ENCODE measurements around the gene CTDNEP1. TPM values are rescaled to one million over a fixed set of nuclear protein-coding genes. Genes with fewer than 3 reads are reported as not detected.

CTDNEP1 gene
- total and polyA plus RNA-seq, 4 donors = 11.0 to 28.6 (median 18.6) TPM

- TF ChIP-seq GABPA (IDR thresholded peaks at IDR 0.05 in 1 of 2, conservative IDR thresholded peaks at IDR 0.05 in 1 of 2) (peak in 1 of 2 donors; percentile 15), HNF4G (IDR thresholded peaks at IDR 0.05) (no peak)
- peak; percentile 33 for DNase-seq (ENCODE audit: low spot score)
- H3K4me3 ChIP-seq (ENCODE audit: low read depth in 1 of 3, low read length in 3 of 3) = peak within 1 kb of the TSS; percentile 63 to 68 (median 65)
- WGBS = 13% methylated on average over 64 of the region's 64 CpGs
- H3K27me3 ChIP-seq (ENCODE audit: control insufficient read depth in 4 of 4, insufficient read depth in 4 of 4, low read length in 3 of 4) = no peaks in the 10 kb centered on the region
- peak within 1 kb of the TSS in 1 of 2 donors; percentile 46 for H3K9ac ChIP-seq (ENCODE audit: low read depth in 1 of 2, low read length in 2 of 2)
- peak within 1 kb of the TSS; percentile 83 to 87 for H3K27ac ChIP-seq (ENCODE audit: low read depth in 1 of 2, low read length in 2 of 2)
- H3K9me3 ChIP-seq (ENCODE audit: control insufficient read depth in 4 of 4, low read length in 3 of 4) = no peaks in the 10 kb centered on the region
- H3K36me3 ChIP-seq (ENCODE audit: control insufficient read depth in 4 of 4, insufficient read depth in 3 of 4, low read depth in 1 of 4, low read length in 3 of 4) = no peaks in the 10 kb centered on the region
- H3K4me1 ChIP-seq (ENCODE audit: control insufficient read depth in 4 of 4, insufficient read depth in 4 of 4, low read length in 3 of 4) = peaks cover 13 to 53% (median 31%) of the 10 kb centered on the region in 4 donors
Measured at GRCh38 chr17:7262192-7262934, 10.8 kb upstream of the CTDNEP1 start, which contains the start of gene CLDN7. CLDN7 (minus strand) TSS chr17:7262478; CDS start chr17:7262043, 435 bp downstream.

GRCh38 chr17:7261379-7262191 lies 10.1 kb upstream of the CTDNEP1 start:
- Histone ChIP-seq H3K4me1 (ENCODE audit: control insufficient read depth in 4 of 4, insufficient read depth in 4 of 4, low read length in 3 of 4) (peaks cover 13 to 53% (median 32%) of the 10 kb centered on the region in 4 donors), H3K36me3 (ENCODE audit: control insufficient read depth in 4 of 4, insufficient read depth in 3 of 4, low read depth in 1 of 4, low read length in 3 of 4) (peaks cover 0 to 3% (median 3%) of the 10 kb centered on the region in 4 donors), H3K27me3 (ENCODE audit: control insufficient read depth in 4 of 4, insufficient read depth in 4 of 4, low read length in 3 of 4) (no peaks in the 10 kb centered on the region), H3K27ac (ENCODE audit: low read depth in 1 of 2, low read length in 2 of 2) (peak overlapping the region; percentile 83 to 87), H3K4me3 (ENCODE audit: low read depth in 1 of 3, low read length in 3 of 3) (peak overlapping the region; percentile 63 to 68 (median 65)), H3K9ac (ENCODE audit: low read depth in 1 of 2, low read length in 2 of 2) (peak overlapping the region in 1 of 2 donors; percentile 46), H3K9me3 (ENCODE audit: control insufficient read depth in 4 of 4, low read length in 3 of 4) (no peaks in the 10 kb centered on the region)
- peak; percentile 40 for DNase-seq (ENCODE audit: low spot score)
- TF ChIP-seq JUND (IDR thresholded peaks at IDR 0.05) (no peak), FOXA1 (IDR thresholded peaks at IDR 0.05) (no peak)
- WGBS = 15% methylated on average over 71 of the region's 71 CpGs

GRCh38 chr17:7260651-7261378 lies 9.3 kb upstream of the CTDNEP1 start:
- H3K36me3 ChIP-seq (ENCODE audit: control insufficient read depth in 4 of 4, insufficient read depth in 3 of 4, low read depth in 1 of 4, low read length in 3 of 4) = peaks cover 0 to 10% (median 6%) of the 10 kb centered on the region in 4 donors
- peak overlapping the region; percentile 72 to 78 for H3K9ac ChIP-seq (ENCODE audit: low read depth in 1 of 2, low read length in 2 of 2)
- peaks cover 13 to 53% (median 32%) of the 10 kb centered on the region in 4 donors for H3K4me1 ChIP-seq (ENCODE audit: control insufficient read depth in 4 of 4, insufficient read depth in 4 of 4, low read length in 3 of 4)
- H3K4me3 ChIP-seq (ENCODE audit: low read depth in 1 of 3, low read length in 3 of 3) = peak overlapping the region; percentile 63 to 68 (median 65)
- WGBS = 7% methylated on average over 54 of the region's 54 CpGs
- H3K27me3 ChIP-seq (ENCODE audit: control insufficient read depth in 4 of 4, insufficient read depth in 4 of 4, low read length in 3 of 4) = no peaks in the 10 kb centered on the region
- H3K9me3 ChIP-seq (ENCODE audit: control insufficient read depth in 4 of 4, low read length in 3 of 4) = no peaks in the 10 kb centered on the region
- H3K27ac ChIP-seq (ENCODE audit: low read depth in 1 of 2, low read length in 2 of 2) = peak overlapping the region; percentile 83 to 87
- peak; percentile 67 for DNase-seq (ENCODE audit: low spot score)
- peak; percentile 73 for TF ChIP-seq YY1 (IDR thresholded peaks at IDR 0.05)
- TF ChIP-seq RAD21 (IDR thresholded peaks at IDR 0.05) = peak in 1 of 2 donors; percentile 6
- TF ChIP-seq HNF4A (conservative IDR thresholded peaks at IDR 0.05) = peak in 1 of 2 donors; percentile 44
- TF ChIP-seq TAF1 (conservative IDR thresholded peaks at IDR 0.05) = no peak
- peak; percentile 68 for TF ChIP-seq REST (IDR thresholded peaks at IDR 0.05)
- no peak for TF ChIP-seq GABPA (IDR thresholded peaks at IDR 0.05 in 1 of 2, conservative IDR thresholded peaks at IDR 0.05 in 1 of 2)
- peak; percentile 30 for TF ChIP-seq SP1 (IDR thresholded peaks at IDR 0.05)
